ENCODE measurements around the gene PPP1R7.

DNA sequence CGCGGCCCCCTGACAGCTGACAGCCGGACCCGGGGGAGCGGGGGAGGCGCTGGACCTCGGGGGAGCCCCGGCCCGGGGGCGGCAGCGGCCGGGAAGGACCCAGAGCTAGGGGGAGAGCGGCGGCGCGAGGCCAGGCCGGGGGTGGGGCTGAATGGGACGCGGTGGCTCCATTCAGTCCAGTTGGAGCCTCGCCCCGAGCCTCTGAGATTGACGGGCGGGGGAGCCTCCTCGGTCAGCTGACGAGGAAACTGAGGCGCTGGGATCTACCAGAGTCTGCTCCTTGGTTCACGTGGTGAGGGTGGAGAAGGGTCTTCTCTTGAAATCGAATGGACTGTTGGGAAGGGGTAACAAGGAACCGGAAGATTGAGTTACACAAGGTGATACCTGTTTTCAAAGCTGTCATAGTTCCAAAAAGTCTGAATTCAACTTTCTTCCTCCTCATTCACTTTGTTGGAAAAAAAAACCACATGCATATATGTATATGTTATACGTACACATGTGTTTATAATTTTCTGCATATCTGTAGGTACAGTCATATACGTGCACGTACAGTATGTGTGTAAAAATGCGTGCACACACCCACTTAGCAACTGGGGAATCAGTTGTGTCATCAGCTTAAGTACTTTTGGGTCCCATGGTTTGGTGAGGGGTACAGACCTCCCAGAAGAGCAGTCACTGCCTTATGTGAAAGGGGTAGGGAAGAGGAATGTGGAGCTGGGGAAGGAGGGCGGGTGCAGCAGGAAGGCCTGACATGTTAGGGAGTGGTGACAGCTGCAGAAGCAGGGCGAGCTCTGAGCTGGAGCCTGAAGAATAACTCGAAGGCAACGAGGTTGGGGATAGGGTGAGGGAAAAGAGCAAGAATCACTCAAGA, 628 bp downstream of the PPP1R7 start:
- TF ChIP-seq, protein P1, sequence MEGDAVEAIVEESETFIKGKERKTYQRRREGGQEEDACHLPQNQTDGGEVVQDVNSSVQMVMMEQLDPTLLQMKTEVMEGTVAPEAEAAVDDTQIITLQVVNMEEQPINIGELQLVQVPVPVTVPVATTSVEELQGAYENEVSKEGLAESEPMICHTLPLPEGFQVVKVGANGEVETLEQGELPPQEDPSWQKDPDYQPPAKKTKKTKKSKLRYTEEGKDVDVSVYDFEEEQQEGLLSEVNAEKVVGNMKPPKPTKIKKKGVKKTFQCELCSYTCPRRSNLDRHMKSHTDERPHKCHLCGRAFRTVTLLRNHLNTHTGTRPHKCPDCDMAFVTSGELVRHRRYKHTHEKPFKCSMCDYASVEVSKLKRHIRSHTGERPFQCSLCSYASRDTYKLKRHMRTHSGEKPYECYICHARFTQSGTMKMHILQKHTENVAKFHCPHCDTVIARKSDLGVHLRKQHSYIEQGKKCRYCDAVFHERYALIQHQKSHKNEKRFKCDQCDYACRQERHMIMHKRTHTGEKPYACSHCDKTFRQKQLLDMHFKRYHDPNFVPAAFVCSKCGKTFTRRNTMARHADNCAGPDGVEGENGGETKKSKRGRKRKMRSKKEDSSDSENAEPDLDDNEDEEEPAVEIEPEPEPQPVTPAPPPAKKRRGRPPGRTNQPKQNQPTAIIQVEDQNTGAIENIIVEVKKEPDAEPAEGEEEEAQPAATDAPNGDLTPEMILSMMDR (IDR thresholded peaks at IDR 0.05; ENCODE audit: borderline replicate concordance, extremely low read depth, low read length, poor library complexity, severe bottlenecking): peak; percentile 0
- TF ChIP-seq EZH2 (IDR thresholded peaks at IDR 0.05; ENCODE audit: borderline replicate concordance, low read depth, low read length, severe bottlenecking): no peak

All from DND-41 (cell line).